ENCODE results near the gene BLOC1S4. TPM values are rescaled to one million over a fixed set of nuclear protein-coding genes. Genes with fewer than 3 reads are reported as not detected.
"Not testable (repeated sequence)": the region's sequence is repeated elsewhere in the genome, so short reads cannot be mapped to it uniquely, and the experiment has no call there.

BLOC1S4 gene, protein sequence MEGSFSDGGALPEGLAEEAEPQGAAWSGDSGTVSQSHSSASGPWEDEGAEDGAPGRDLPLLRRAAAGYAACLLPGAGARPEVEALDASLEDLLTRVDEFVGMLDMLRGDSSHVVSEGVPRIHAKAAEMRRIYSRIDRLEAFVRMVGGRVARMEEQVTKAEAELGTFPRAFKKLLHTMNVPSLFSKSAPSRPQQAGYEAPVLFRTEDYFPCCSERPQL
- total RNA-seq (ENCODE audit: insufficient read depth, low replicate concordance): 17.1 TPM

DNA sequence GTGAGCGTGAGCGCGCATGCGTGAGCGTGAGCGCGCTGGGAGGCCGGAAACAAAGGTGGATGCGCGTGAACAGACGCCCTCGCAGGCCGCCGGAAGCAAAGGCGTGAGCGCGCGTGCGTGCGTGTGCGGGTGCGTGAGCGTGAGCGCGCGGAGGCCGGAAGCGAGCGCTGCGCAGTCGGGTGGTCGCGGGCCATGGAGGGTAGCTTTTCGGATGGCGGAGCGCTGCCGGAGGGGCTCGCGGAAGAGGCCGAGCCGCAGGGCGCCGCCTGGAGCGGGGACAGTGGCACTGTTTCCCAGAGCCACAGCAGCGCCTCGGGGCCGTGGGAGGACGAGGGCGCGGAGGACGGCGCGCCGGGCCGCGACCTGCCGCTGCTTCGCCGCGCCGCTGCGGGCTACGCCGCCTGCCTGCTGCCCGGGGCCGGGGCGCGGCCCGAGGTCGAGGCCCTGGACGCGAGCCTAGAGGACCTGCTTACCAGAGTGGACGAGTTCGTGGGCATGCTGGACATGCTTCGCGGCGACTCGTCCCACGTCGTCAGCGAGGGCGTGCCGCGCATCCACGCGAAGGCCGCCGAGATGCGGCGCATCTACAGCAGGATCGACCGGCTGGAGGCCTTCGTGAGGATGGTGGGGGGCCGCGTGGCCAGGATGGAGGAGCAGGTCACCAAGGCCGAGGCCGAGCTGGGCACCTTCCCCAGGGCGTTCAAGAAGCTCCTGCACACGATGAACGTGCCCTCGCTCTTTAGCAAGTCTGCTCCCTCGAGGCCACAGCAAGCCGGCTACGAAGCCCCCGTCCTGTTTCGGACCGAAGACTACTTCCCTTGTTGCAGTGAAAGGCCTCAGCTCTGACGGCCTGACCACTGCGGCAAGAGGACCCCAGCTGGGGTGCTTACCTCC is at the start of gene BLOC1S4:
Gene BLOC1S4 (plus strand): TSS at position 157 of the 894 bp plus-strand sequence. CDS start 36 bp downstream, at position 193.
- DNase-seq (ENCODE audit: low spot score): peak; percentile 93

DNA sequence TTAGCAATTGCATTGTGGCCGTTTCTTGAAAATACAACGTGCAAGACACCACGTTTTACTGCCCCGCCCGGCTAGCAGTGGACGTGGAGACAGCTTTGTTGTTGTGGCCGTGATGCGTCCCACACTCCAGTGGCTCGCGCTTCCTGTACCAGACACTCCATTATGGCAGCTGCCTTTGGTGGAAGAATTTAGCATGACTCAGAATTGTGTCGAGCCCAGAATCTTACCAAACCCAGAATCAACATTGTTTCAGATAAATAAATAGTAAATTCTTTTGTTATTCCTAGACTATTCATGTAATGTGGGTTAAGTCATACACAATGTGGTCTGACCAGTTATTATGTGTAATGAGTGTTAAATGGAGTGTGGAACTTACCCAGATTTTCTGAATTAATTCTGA is 47.6 kb upstream of the BLOC1S4 start:
- DNase-seq (ENCODE audit: low spot score): no peak

DNA sequence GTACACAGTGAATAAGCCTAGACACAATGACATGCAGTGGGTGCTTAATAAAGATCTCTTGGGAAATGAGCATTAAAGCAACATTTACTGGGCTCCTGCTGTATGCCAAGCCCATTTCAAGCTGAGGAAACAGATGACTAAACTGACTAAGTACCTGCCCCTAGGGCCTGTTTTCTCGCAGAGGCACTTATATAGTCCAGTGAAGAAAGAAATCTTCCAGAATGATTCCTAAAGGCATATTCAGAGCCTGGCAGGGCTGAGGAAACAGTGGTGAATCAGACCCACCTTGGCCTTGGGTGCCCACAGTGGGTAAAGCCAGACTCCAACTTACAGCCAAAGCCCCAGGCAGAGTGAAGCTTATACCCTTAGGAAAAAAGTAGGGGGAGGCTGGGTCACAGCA is 44.3 kb upstream of the BLOC1S4 start:
- DNase-seq (ENCODE audit: low spot score): no peak

DNA sequence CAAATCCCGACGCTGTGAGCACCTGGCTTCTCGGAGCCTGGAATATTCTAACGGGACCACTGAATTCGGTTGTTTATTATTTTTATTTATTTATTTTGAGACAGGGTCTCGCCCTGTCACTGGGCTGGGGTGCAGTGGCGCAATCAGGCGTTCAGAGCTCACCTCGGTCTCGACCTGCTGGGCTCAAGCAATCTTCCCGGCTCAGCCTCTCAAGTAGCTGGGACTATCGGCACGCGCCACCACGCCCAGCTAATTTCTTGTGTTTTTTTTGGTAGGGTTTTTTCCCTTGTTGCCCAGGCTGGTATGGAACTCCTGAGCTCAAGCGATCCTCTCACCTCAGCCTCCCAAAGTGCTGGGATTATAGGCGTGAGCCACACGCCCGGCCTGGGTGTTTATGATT is 43.8 kb upstream of the BLOC1S4 start:
- no peak for DNase-seq (ENCODE audit: low spot score)

DNA sequence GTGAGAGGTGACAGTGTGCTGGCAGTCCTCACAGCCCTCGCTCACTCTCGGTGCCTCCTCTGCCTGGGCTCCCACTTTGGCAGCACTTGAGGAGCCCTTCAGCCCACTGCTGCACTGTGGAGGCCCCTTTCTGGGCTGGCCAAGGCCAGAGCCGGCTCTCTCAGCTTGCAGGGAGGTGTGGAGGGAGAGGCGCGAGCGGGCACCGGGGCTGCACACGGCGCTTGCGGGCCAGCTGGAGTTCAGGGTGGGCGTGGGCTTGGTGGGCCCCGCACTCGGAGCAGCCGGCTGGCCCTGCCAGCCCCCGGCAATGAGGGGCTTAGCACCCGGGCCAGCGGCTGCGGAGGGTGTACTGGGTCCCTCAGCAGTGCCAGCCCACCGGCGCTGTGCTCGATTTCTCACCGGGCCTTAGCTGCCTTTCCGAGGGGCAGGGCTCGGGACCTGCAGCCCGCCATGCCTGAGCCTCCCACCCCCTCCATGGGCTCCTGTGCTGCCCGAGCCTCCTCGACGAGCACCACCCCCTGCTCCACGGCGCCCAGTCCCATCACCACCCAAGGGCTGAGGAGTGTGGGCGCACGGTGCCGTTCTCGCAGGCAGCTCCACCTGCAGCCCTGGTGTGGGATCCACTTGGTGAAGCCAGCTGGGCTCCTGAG is 43.3 kb upstream of the BLOC1S4 start:
- not testable (repeated sequence) for DNase-seq (ENCODE audit: low spot score)

DNA sequence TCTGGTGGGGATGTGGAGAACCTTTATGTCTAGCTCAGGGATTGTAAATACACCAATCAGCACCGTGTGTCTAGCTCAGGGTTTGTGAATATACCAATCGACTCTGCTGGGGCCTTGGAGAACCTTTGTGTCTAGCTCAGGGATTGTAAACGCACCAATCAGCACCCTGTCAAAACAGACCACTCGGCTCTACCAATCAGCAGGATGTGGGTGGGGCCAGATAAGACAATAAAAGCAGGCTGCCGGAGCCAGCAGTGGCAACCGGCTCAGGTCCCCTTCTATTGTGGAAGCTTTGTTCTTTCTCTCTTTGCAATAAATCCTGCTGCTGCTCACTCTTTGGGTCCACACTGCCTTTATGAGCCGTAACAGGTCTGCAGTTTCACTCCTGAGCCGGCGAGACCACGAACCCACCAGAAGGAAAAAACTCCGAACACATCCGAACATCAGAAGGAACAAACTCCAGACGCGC is 42.7 kb upstream of the BLOC1S4 start:
- DNase-seq (ENCODE audit: low spot score): not testable (repeated sequence)

DNA sequence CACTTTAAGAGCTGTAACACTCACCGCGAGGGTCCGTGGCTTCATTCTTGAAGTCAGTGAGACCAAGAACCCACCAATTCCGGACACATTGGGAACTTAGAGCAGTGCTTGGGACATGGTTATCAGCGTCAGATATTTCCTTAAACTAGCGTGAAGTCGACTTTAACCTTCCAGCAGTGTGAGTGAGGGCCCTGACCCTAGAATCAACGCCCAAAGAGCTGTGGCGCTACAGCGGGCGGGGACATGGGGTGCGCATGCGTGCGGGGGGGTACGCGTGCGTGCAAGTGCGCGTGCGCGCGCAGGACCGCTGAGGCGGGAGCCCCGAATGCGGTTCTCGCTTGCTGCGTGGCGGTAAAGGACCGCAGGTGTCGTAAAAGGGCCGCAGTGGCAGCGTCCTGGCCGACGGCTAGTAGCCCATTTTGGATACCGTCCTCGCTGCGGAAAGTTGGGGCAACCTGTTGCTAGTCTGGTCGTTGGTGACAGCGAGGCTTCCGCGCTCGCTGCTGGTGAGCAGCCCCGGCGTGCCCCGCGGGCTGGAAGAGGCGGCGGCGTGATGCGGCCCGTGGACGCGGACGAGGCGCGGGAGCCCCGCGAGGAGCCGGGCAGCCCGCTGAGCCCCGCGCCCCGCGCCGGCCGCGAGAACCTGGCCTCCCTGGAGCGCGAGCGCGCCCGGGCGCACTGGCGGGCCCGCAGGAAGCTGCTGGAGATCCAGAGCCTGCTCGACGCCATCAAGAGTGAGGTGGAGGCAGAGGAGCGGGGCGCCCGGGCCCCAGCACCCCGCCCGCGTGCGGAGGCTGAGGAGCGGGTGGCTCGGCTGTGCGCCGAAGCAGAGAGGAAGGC is 42.1 kb upstream of the BLOC1S4 start:
- peak; percentile 96 for DNase-seq (ENCODE audit: low spot score)

DNA sequence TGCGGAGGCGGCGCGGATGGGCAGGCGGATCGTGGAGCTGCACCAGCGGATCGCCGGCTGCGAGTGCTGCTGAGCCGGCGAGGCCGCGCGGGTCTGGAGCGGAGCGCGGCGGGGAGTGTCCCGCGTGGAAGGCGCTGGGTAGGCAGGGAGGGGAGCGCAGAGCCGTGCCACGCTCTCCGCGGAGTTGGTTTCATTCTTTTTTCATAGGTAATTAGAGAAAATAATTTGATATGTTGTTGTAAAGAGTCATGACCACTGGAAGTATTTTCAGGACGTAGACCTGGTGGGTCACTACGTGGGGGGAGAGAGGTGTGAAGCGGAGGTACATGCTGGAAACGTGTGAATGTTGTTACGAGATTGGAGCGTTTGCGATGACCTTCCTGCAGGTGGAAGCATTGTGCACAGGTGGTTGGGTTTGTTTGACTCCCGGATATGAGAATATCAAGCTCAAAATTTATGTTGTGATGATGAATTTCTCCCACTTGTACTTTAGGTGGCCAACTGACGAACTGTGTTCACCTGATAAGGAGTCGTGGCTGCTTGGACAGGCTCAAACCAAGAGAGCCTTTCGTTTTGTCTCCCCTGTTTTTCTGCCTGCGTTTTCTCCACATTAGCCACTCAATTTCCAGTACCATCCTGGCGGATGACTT is 41.3 kb upstream of the BLOC1S4 start:
- DNase-seq (ENCODE audit: low spot score): peak; percentile 36

DNA sequence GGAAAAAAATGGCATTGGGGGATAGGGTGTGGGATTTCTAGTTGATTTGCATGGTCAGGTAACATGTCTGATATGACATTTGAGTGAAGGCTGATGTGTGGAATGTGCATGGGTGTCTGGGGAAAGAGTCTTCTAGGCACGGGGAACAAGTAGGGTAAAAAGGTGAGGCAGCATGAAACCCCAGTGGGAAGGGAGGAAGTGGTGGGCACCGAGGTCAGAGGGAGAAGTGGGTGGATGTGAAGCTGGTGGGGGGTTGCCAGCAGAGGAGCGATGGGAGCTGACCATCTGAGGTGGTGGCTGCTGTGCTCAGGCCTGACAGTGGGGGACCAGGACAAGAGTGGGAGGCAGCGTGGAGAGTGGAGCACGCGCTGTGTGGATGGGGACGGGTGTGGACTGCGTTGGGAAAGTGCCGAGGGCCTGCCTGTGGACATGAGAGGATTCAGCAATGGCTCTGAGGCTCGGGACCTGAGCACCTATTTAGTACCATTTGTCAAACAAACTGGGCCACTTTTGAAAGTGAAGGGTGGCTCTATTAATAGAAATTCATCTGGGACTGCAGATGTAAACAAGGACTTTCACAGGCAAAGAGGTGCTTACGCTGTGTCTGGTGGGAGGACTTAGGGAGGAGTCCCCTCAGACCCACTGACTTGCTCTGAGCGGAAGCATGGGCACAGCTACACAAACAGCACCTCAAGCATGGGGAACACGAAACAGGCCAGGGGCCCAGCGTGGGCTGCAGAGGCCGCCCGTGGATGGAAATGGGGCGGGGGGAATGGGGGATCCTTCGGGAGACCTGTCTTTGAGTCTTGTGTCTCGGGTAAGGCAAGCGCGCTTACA is 39.0 kb upstream of the BLOC1S4 start:
- DNase-seq (ENCODE audit: low spot score): no peak

DNA sequence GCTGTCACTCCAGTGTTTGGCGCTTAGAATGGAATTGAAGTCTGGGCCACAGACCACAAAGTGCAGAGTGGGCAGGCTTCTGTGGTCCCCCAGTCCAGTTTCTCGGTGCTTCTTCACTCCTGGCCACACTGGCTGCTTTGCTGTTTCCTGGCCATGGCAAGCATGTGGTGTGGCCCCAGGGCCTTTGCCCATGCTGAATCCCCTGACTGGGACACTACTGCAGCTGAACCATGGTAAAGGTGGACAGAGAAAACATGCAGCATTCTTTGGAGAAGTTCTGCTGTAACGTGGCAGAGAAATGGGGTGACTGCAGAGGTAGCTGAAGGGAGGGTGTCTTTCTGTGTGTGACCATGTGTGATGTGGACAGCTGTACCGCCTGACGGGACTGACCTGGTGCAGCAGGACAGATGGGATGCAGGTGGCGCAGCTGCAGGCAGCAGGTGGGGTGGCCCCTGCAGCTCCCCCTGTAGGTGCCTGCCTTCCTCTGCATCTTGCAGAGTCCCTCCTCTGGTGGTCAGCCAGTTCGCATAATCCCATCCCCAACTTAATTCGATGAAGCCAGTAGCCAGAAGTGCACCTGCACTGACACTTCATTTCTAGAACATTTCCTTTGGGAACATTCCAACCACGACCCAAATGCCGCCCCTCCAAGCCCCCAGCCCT is 35.5 kb upstream of the BLOC1S4 start:
- no peak for DNase-seq (ENCODE audit: low spot score)

DNA sequence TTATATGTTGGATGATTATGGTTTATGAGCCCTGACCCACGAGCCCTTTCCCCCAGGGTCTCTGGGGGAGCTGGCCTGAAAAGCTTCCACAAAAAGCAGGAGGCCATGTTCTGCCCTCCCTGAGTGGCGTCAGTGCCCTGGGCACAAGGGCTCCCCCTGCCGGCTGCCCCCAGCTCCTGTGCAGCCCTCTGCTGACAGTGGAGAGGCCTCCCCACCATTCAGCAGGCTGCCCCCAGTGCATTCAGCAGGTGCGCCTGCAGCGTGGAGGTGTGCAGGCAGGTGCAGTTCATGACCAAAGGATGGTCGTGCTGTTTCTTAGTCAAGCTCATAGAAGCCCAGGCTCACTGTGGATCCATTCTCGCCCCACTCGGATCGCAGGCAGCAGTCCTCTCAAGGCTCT is 34.8 kb upstream of the BLOC1S4 start:
- no peak for DNase-seq (ENCODE audit: low spot score)

DNA sequence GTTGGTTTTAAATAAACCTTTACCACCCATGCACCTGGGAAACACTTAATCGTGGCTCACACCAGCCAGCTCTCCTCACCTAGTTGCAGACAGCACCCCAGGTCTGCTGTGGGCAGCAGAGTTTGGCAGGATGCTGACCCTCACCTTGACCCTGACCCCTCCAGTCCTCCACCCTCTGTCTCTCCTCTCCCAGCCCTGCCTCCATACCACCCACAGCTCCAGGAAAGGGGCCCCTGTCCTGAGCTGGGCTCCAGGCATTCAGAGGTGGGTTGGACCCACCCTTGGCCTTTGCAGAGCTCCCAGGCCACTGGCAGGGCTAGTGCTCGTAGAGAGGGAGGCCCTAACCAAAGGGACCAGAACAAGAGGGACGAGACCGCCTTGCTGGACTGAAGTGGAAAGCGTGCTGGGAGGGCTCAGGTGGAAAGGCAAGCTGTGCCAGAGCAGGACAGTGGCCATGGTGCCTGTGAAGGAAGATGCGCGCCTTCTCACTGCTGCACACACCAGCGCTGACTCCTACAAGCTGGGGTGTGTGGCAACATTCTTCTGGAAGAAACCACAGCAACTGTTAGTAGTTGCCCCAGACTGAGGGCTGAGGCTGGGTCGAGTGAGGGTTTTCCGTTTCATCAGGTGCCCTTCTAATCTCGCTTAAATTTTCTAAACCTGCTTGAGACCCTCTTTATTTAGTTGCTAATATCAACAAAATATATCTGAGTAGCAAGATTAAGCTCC is 32.9 kb upstream of the BLOC1S4 start:
- no peak for DNase-seq (ENCODE audit: low spot score)

DNA sequence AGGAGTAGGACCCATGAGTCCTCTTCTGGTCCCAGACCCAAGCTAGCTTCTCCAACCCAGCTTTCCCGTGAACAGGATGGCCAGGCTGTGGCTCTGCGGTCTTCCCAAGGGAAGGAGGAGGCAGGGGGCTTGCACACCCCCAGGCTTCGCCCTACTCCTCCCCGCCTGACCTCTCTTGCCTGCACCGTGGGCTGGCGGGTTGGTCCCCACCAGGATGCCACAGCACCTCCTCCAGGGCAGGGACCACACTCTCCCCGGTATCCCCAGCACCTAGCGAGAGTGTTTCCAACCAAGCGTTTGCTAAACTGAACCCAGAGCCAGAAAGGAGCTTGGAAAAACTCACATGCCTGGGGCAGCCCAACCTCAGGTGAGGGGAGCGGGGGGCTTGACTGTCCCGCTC is 31.3 kb upstream of the BLOC1S4 start:
- no peak for DNase-seq (ENCODE audit: low spot score)

DNA sequence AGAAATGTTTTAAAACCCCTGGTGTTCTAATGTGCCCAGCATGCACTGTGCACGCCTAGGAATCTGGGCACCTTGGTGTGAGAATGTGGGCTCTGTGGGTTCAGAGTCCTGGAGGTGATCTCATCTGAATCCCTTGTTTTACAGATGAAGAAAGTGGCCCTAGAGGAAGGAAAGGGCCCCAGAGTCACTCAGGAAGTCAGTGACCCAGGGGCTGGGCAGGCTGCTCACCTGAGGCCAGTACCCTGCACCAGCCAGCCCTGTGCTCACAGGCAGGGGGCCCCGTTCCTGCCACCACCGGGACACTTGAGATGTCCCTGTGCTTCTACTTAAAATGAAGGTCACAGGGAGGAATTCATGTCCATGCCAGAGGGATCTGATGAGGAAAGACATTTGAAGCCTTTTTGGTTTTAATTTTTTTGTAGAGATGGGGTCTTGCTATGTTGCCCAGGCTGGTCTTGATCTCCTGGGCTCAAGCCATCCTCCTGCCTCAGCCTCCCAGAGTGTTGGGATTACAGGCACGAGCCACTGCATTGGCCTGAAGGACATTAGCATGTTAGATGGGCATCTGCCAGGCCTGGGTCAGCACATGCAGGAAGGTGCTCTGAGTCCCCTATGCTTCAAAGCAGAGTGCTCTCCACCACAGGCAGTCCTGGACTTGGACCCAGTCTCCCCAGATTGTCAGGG is 29.7 kb upstream of the BLOC1S4 start:
- no peak for DNase-seq (ENCODE audit: low spot score)

DNA sequence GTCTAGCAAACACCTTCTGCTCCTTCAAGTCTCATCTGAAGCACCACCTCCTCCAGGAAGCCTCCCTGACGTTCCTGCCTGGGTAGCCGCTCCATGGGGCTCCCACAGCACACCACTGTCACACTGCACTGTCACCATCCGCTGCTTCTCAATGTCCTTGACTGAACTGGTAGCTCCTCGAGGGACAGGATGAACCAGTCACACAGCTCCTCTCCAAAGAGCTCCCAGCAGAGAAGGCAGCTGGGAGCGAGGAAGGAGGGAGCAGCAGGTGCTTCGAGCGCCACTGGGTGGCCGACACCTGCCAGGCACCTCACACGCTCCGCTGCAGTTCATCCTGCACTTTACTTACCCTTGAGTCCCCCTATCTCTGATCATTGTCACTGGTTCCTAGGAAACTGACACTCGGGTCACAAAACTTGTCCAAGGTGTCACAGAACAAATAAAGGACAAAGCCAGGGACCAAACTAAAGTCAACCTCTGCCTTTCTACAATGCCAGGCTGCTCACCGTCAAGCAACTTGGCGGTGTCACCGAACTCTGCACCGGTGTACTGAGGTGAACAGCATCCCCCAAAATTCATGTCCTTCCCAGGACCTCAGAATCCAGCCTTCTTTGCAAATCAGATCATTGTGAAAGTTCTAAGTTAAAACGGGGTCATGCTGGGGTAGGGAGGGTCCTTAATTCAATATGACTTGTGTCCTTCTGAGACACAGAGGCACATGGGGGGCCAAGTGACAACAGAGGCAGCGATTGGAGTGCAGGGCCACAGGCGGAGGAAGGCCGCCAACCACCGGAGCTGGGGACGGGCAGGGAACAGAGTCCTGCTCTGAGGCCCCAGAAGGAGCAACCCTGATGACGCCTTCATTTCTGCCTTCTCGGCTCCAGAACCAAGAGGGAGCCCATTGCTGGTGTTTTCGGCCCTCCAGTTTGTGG is 27.8 kb upstream of the BLOC1S4 start:
- DNase-seq (ENCODE audit: low spot score): no peak

DNA sequence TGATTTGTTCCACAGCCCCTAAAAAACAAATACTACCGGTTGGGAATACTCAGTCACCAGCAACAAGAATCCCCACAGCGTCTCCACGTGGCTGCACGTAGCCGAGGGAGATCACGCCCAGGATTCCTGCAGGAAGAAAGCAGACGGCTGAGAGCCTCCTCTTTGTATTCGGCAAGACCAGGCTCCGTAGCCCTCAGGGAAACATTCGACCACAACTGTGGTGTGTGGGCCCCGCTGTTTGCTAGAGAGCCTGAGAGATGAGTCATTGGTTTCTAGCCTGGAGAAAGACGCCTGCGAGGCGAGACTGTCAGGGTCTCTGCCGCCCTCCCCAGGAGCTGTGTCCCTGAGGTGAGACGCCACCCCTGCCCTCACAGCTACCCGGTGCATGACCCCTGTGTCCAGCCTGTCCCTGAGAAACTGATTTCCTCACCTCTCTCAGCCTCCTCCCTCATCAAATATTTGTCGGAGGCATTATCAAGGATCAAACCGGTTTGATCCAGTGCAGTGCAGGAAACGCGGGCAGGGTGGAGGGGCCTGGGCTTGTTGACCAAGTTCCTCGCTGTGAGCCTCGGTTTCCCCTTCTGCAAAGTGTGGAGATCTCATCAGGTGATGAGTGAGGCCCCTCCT is 27.0 kb upstream of the BLOC1S4 start:
- DNase-seq (ENCODE audit: low spot score): peak; percentile 92
